Endothelial cell of umbilical vein (primary cell): ENCODE measurements around the gene ABLIM1. TPM values are rescaled to one million over a fixed set of nuclear protein-coding genes. Genes with fewer than 3 reads are reported as not detected.
A peak's percentile ranks its signal among the peaks of the same experiment; 100 is the strongest.

Experiments
- BruUV-seq: library from RNA; stranded (reverse); fragments of 400-500 nt; replicated peaks from 2 replicates; lab custom pipeline; 2021; lab: Mats Ljungman, UMichigan
- CTCF ChIA-PET: fragments of 300-600, 350-600 bp; sonication (Branson Sonifier 250); formaldehyde crosslinking; loops from one replicate; lab custom pipeline; 2021; ENCODE audit warnings: antibody characterized with exemption, inconsistent platforms; lab: Charles Lee
- POLR2A ChIA-PET: fragments of 300-600, 350-600 bp; sonication (Branson Sonifier 250); formaldehyde crosslinking; loops from one replicate; lab custom pipeline; 2021; ENCODE audit warnings: antibody characterized with exemption, inconsistent platforms; lab: Charles Lee
- DNase-seq: peaks from one replicate; pipeline ENCODE4 v3.0.0-alpha.2; 2011; ENCODE audit warnings: low read depth, low spot score
- FAIRE-seq: peaks from 2 replicates; lab custom pipeline; 2011; peaks lifted over from hg19 to GRCh38; lab: Jason Lieb, UNC
- H2AFZ ChIP-seq: 2 replicates; pipeline ENCODE4 v1.6.0; 2012; ENCODE audit warnings: low read depth, low read length, control low read depth, inconsistent platforms
- H3K27ac ChIP-seq: 2 replicates; pipeline ENCODE4 v1.5.1; 2011; ENCODE audit warnings: low read depth, mild to moderate bottlenecking, control low read depth, low read length, moderate library complexity; ENCODE audit not compliant: insufficient read depth
- H3K27me3 ChIP-seq, 2 experiments: 2 replicates each; pipeline versions ENCODE4 v1.6.0 to v1.6.1; 2011; ENCODE audit warnings: low read length in 2 of 2, mixed read lengths in 1 of 2; ENCODE audit not compliant: control insufficient read depth in 2 of 2, insufficient read depth in 2 of 2
- H3K36me3 ChIP-seq, 2 experiments: 2 replicates in 1 of 2; 3 replicates in 1 of 2; pipeline ENCODE4 v1.5.1; 2011; ENCODE audit warnings: low read length in 2 of 2, mild to moderate bottlenecking in 1 of 2, moderate library complexity in 1 of 2; ENCODE audit not compliant: control insufficient read depth in 2 of 2, insufficient read depth in 2 of 2; ENCODE audit errors: extremely low read depth in 1 of 2
- H3K4me1 ChIP-seq: 3 replicates; pipeline ENCODE4 v1.5.1; 2011; ENCODE audit warnings: mild to moderate bottlenecking, low read length; ENCODE audit not compliant: control insufficient read depth, insufficient read depth; ENCODE audit errors: extremely low read depth
- H3K4me2 ChIP-seq: 2 replicates; pipeline ENCODE4 v1.6.1; 2011; ENCODE audit warnings: low read length, control low read depth, mixed read lengths; ENCODE audit not compliant: insufficient read depth
- H3K4me3 ChIP-seq, 3 experiments: fragments of 200-600 bp in 1 of 3; sonication (generic), shearing (Covaris generic) in 1 of 3; replicated peaks in 1 of 3; 2 replicates each; pipeline ENCODE4 v1.5.1; 2011 to 2016; ENCODE audit warnings: control low read depth in 3 of 3, low read length in 3 of 3, mild to moderate bottlenecking in 2 of 3, inconsistent platforms in 1 of 3, low read depth in 1 of 3, moderate library complexity in 1 of 3; ENCODE audit not compliant: insufficient read depth in 1 of 3
- H3K79me2 ChIP-seq: 2 replicates; pipeline ENCODE4 v1.6.0; 2012; ENCODE audit warnings: low read length, inconsistent platforms; ENCODE audit not compliant: control insufficient read depth, insufficient read depth
- H3K9ac ChIP-seq: replicated peaks from 2 replicates; pipeline ENCODE3; 2011; ENCODE audit warnings: low read length, control low read depth; ENCODE audit not compliant: insufficient read depth; ENCODE audit errors: extremely low read depth
- H3K9me1 ChIP-seq: replicated peaks from 3 replicates; pipeline ENCODE4 v1.6.0; 2011; ENCODE audit warnings: mild to moderate bottlenecking, low read length; ENCODE audit not compliant: control insufficient read depth, insufficient read depth; ENCODE audit errors: extremely low read depth
- H3K9me3 ChIP-seq: replicated peaks from 2 replicates; pipeline ENCODE4 v1.5.1; 2012; ENCODE audit warnings: low read length, inconsistent platforms; ENCODE audit not compliant: control insufficient read depth, insufficient read depth
- H4K20me1 ChIP-seq: replicated peaks from 2 replicates; pipeline ENCODE3; 2011; ENCODE audit warnings: mild to moderate bottlenecking, low read length; ENCODE audit not compliant: control insufficient read depth, insufficient read depth; ENCODE audit errors: extremely low read depth
- EZH2 ChIP-seq: IDR thresholded peaks from 2 replicates; pipeline ENCODE4 v1.6.1; 2012; ENCODE audit warnings: borderline replicate concordance, low read depth, mild to moderate bottlenecking, moderate library complexity, low read length, inconsistent platforms; ENCODE audit not compliant: severe bottlenecking
- FOS ChIP-seq: IDR thresholded peaks from 2 replicates; pipeline ENCODE4 v1.6.1; 2011; ENCODE audit warnings: mild to moderate bottlenecking, low read length, moderate library complexity, borderline replicate concordance; ENCODE audit not compliant: insufficient read depth
- GATA2 ChIP-seq: IDR thresholded peaks from 2 replicates; pipeline ENCODE4 v1.7.0; 2011; ENCODE audit warnings: low read depth, mild to moderate bottlenecking, moderate library complexity, mixed read lengths, low read length; ENCODE audit not compliant: insufficient read length, insufficient read depth
- JUN ChIP-seq: IDR thresholded peaks from 2 replicates; pipeline ENCODE4 v1.6.1; 2011; ENCODE audit warnings: borderline replicate concordance, low read depth; ENCODE audit not compliant: insufficient read length, insufficient read depth
- MYC ChIP-seq: IDR thresholded peaks from one replicate; pipeline ENCODE4 v1.6.1; 2011; ENCODE audit warnings: mild to moderate bottlenecking, low read depth, low read length
- POLR2A ChIP-seq: IDR thresholded peaks from 2 replicates; pipeline ENCODE4 v1.6.1; 2012; ENCODE audit warnings: low read depth, mild to moderate bottlenecking, control low read depth, low read length
- POLR2AphosphoS5 ChIP-seq: IDR thresholded peaks from 2 replicates; pipeline ENCODE4 v1.6.1; 2012; ENCODE audit warnings: low read depth, mild to moderate bottlenecking, control low read depth, low read length, moderate library complexity; ENCODE audit not compliant: insufficient read depth
- dilution Hi-C: fragments of 300-500 bp; cut with MboI; formaldehyde crosslinking; loops from one replicate; pipeline ENCODE4 v1.15.0; 2019; ENCODE audit warnings: low sequenced_read_pairs; ENCODE audit not compliant: extremely low pct_ligation_motif_present
- intact Hi-C: fragments of 100-400 bp; cut with micrococcal nuclease; formaldehyde crosslinking; loops from one replicate; pipeline ENCODE4 v1.10.0; 2022
- polyA plus RNA-seq, 4 experiments: library from polyadenylated mRNA; depleted of rRNA in 3 of 4; stranded (reverse) in 3 of 4; unstranded in 1 of 4; fragments of >200 nt; gene quantifications; 2 replicates each; pipeline versions ENCODE4 v1.2.1 to v1.2.3, GENCODE V29; 2011 to 2012; ENCODE audit warnings: missing spikeins in 1 of 4
- total RNA-seq: library from RNA; stranded (reverse); gene quantifications from 2 replicates; pipeline ENCODE4 v1.2.3, GENCODE V29; 2021

Gene ABLIM1
- total and polyA plus RNA-seq, 2 donors (not counting 3 experiments of a cell fraction or from before 2014, with no cell fraction given), result 128 to 235 TPM

DNA sequence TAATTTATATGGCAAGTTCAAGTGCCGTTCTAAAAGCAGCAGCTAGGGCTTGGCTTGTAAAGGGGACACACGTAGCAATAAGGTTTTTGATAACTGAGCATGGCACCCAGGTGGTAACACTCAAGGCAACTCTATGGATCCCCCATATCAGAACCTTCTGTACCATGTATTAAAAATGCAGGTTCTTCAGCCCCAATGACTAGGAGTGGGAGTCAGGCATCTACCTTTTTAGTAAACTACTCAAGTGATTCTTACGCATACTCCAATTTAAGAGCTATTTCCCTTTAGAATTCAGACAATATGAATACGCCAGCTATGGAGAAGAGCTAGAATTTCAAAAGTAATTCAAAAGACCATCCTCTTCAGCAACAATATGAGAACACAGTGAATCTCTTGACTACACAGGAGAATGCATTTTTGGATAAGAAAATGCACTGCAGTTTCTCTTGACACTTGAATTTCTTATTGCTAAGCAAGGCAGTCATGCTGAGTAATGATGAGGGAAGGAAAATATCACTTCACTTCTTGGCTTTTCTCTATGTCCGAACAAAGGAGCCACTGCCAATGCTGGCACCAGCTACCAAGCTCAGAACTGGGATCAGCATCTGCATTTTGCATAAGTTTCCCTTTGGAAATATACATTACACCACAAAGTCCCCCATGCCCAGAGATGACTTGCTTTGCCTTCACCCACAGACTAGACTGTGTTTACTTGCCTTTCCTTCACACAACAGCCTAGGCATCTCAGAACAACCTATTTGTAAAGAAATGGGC lies 53.5 kb downstream of the ABLIM1 start:
- ChIA-PET CTCF (interaction anchor here (1.2 to 1.4 kb wide), 6 partner anchors 8 to 182 kb away, joined by 3 to 9 read pairs (median 4); no protein-coding TSS in a partner anchor), POLR2A (interaction anchor here (0.7 to 1.0 kb wide), 2 partner anchors 29 to 53 kb away, joined by 4 read pairs; no protein-coding TSS in a partner anchor)
- Histone ChIP-seq H3K4me1 (peaks cover 16% of the 10 kb centered on the region), H4K20me1 (no peaks in the 10 kb centered on the region), H3K79me2 (no peaks in the 10 kb centered on the region), H3K9me3 (no peaks in the 10 kb centered on the region), H3K9ac (no peak overlapping the region), H3K4me3 (no peak overlapping the region), H3K4me2 (no peak overlapping the region), H3K36me3 (peaks cover 0 to 6% of the 10 kb centered on the region in 2 experiments), H3K27ac (no peak overlapping the region), H2AFZ (no peak overlapping the region), H3K9me1 (no peaks in the 10 kb centered on the region), H3K27me3 (no peaks in the 10 kb centered on the region)
- intact Hi-C loops (no loop called here), dilution Hi-C loops (no loop called here)
- TF ChIP-seq EZH2 (no peak), GATA2 (no peak), POLR2A (no peak), JUN (no peak), POLR2AphosphoS5 (no peak), MYC (no peak), FOS (no peak)
- BruUV-seq, result no TSS peak
- peak; percentile 48 for DNase-seq
- peak; percentile 8 for FAIRE-seq
